ENCODE data around the gene DTHD1.

- TF ChIP-seq CTCF (IDR thresholded peaks at IDR 0.05) (no peak), POLR2A (IDR thresholded peaks at IDR 0.05) (no peak)
Observed at GRCh38 chr4:36303426-36304137, 22.2 kb downstream of the DTHD1 start.
